PC-3 (cell line): ENCODE data around the gene GLRB. TPM values are rescaled to one million over a fixed set of nuclear protein-coding genes. Genes with fewer than 3 reads are reported as not detected.

Source experiments
- ATAC-seq: fragments of 200-7000 bp; cut with Tn5 transposase; 2 replicates; pipeline ENCODE4 v1.9.1; 2020; ENCODE audit warnings: mild to moderate bottlenecking, moderate library complexity
- BruUV-seq: library from RNA; stranded (reverse); fragments of 400-500 nt; replicated peaks from 2 replicates; lab custom pipeline; 2021; lab: Mats Ljungman, UMichigan
- CTCF ChIA-PET: fragments of 300-600 bp; sonication (Branson Sonifier 250); formaldehyde crosslinking; loops from one replicate; lab custom pipeline; 2022; ENCODE audit warnings: antibody characterized with exemption; lab: Charles Lee
- POLR2A ChIA-PET: fragments of 300-600 bp; sonication (Branson Sonifier 250); formaldehyde crosslinking; loops from one replicate; lab custom pipeline; 2022; ENCODE audit warnings: antibody characterized with exemption; ENCODE audit not compliant: unreplicated experiment; lab: Charles Lee
- DNase-seq: peaks from one replicate; pipeline ENCODE4 v3.0.0-alpha.2; 2015
- H2AFZ ChIP-seq: fragments of 300-600 bp; sonication (generic); 2 replicates; pipeline ENCODE4 v1.6.0; 2016; ENCODE audit warnings: antibody characterized with exemption, low read length
- H3F3A ChIP-seq: fragments of 300-600 bp; sonication (generic); one replicate; pipeline ENCODE4 v1.6.0; 2017; ENCODE audit warnings: antibody characterized with exemption, low read length, control low read depth, mild to moderate bottlenecking; ENCODE audit not compliant: unreplicated experiment
- H3K27ac ChIP-seq: fragments of 300-600 bp; sonication (generic); 2 replicates; pipeline ENCODE4 v1.5.1; 2016; ENCODE audit warnings: mild to moderate bottlenecking, low read length
- H3K27me3 ChIP-seq: fragments of 300-600 bp; sonication (generic); 2 replicates; pipeline ENCODE4 v1.6.1; 2016; ENCODE audit warnings: low read length, mixed read lengths
- H3K36me3 ChIP-seq: fragments of 300-600 bp; sonication (generic); 2 replicates; pipeline ENCODE4 v1.6.1; 2016; ENCODE audit warnings: low read depth, mixed run types, low read length, mixed read lengths
- H3K4me1 ChIP-seq: fragments of 300-600 bp; sonication (generic); 2 replicates; pipeline ENCODE4 v1.5.1; 2016; ENCODE audit warnings: low read length; ENCODE audit not compliant: insufficient read depth
- H3K4me2 ChIP-seq: fragments of 300-600 bp; sonication (generic); 2 replicates; pipeline ENCODE4 v1.6.0; 2016; ENCODE audit warnings: low read length
- H3K4me3 ChIP-seq: fragments of 300-600 bp; sonication (generic); 2 replicates; pipeline ENCODE4 v1.5.1; 2016; ENCODE audit warnings: mild to moderate bottlenecking, low read length, mixed read lengths
- H3K79me2 ChIP-seq: fragments of 300-600 bp; sonication (generic); 2 replicates; pipeline ENCODE4 v1.6.1; 2017; ENCODE audit warnings: low read length, mixed read lengths
- H3K9ac ChIP-seq: fragments of 300-600 bp; sonication (generic); 2 replicates; pipeline ENCODE4 v1.6.0; 2016; ENCODE audit warnings: mild to moderate bottlenecking, low read length
- H3K9me2 ChIP-seq: fragments of 300-600 bp; sonication (generic); replicated peaks from 2 replicates; pipeline ENCODE4 v1.6.1; 2016; ENCODE audit warnings: mixed run types, low read length, mixed read lengths
- H3K9me3 ChIP-seq: fragments of 300-600 bp; sonication (generic); 2 replicates; pipeline ENCODE4 v1.6.1; 2016; ENCODE audit warnings: low read length, mixed read lengths
- H4K20me1 ChIP-seq: fragments of 300-600 bp; sonication (generic); 2 replicates; pipeline ENCODE4 v1.6.1; 2016; ENCODE audit warnings: low read length, mixed read lengths
- EZH2 ChIP-seq: fragments of 300-600 bp; sonication (generic); IDR thresholded peaks from one replicate; pipeline ENCODE4 v1.6.1; 2017; ENCODE audit warnings: antibody characterized with exemption, mild to moderate bottlenecking, low read length; ENCODE audit not compliant: unreplicated experiment
- EZH2phosphoT487 ChIP-seq: fragments of 300-600 bp; sonication (generic); IDR thresholded peaks from 2 replicates; pipeline ENCODE4 v1.6.1; 2018; ENCODE audit warnings: mild to moderate bottlenecking, antibody characterized with exemption, low read length, borderline replicate concordance
- intact Hi-C: fragments of 100-400 bp; cut with micrococcal nuclease; formaldehyde crosslinking; loops from 2 replicates; pipeline ENCODE4 v1.9.0; 2023
- total RNA-seq: library from RNA; depleted of rRNA; stranded (reverse); fragments of >200 nt; gene quantifications from 2 replicates; pipeline ENCODE4 v1.2.3, GENCODE V29; 2014
- TF ChIP-seq, protein P1 (sequence below): fragments of 300-600 bp; sonication (generic); conservative IDR thresholded peaks from 2 replicates; pipeline ENCODE4 v1.5.1; 2017; ENCODE audit warnings: antibody characterized with exemption, low read depth, mild to moderate bottlenecking, low read length

The GLRB gene
- total RNA-seq, 1 experiment from 2014 or later = 4.1 TPM

DNA sequence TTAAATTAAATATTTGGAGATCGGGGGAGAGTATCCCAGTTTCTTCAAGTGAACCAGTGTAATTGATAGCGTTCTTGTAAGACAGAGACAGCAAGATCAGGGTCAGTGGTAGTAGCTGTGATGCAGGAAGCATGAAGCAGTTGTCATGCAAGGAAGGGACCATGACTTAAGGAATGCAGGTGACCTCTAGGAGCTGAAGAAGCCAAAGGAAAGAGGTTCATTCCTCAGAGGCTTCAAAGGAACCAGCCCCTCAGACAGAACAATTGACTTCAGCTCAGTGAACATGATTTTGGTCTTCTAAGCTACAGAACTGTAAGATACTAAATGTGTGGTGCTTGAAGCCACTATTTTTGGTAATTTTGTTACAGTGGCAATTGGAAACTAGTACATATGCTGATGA is 51.6 kb downstream of the GLRB start:
- Histone ChIP-seq H2AFZ (no peak overlapping the region), H3K9me2 (no peaks in the 10 kb centered on the region), H3K9me3 (no peaks in the 10 kb centered on the region), H3F3A (no peaks in the 10 kb centered on the region), H3K27ac (no peak overlapping the region), H3K4me3 (no peak overlapping the region), H3K4me2 (no peak overlapping the region), H3K27me3 (no peaks in the 10 kb centered on the region), H4K20me1 (no peaks in the 10 kb centered on the region), H3K36me3 (no peaks in the 10 kb centered on the region), H3K79me2 (no peaks in the 10 kb centered on the region), H3K9ac (no peak overlapping the region), H3K4me1 (no peaks in the 10 kb centered on the region)
- no TSS peak for BruUV-seq
- ATAC-seq (no peak), DNase-seq (no peak)
- TF ChIP-seq, protein P1, sequence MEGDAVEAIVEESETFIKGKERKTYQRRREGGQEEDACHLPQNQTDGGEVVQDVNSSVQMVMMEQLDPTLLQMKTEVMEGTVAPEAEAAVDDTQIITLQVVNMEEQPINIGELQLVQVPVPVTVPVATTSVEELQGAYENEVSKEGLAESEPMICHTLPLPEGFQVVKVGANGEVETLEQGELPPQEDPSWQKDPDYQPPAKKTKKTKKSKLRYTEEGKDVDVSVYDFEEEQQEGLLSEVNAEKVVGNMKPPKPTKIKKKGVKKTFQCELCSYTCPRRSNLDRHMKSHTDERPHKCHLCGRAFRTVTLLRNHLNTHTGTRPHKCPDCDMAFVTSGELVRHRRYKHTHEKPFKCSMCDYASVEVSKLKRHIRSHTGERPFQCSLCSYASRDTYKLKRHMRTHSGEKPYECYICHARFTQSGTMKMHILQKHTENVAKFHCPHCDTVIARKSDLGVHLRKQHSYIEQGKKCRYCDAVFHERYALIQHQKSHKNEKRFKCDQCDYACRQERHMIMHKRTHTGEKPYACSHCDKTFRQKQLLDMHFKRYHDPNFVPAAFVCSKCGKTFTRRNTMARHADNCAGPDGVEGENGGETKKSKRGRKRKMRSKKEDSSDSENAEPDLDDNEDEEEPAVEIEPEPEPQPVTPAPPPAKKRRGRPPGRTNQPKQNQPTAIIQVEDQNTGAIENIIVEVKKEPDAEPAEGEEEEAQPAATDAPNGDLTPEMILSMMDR = no peak
- TF ChIP-seq EZH2phosphoT487 (no peak), EZH2 (no peak)
- ChIA-PET POLR2A (no interaction called here), CTCF (no interaction called here)
- intact Hi-C loops = loop anchor here (5.0 kb wide), 1 partner anchor 145 kb away; no protein-coding TSS in a partner anchor

DNA sequence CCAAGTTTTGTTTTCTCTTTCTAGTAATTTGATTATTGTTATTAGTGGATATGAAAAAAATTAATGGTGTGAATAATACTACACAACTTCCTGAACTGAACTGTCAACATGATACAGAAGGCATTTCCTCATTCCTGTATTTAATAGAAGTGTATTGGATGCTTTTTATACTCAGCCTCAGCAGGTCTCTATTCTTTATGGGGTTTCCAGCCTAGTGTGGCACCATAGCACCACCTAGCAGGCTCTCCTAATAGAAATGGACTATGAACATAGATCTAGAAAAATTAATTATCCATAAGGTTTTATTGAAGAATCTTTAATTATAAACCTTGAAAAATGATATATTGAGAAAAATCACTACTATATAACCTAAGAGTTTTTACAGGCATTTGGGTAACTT is 52.4 kb downstream of the GLRB start:
- no peaks in the 10 kb centered on the region for H3K4me1 ChIP-seq
- TF ChIP-seq, protein P1 = peak; percentile 67
- TF ChIP-seq EZH2 = no peak
- no peak overlapping the region for H2AFZ ChIP-seq
- no peaks in the 10 kb centered on the region for H3K79me2 ChIP-seq
- H3K9me2 ChIP-seq = no peaks in the 10 kb centered on the region
- no peak overlapping the region for H3K4me2 ChIP-seq
- no peaks in the 10 kb centered on the region for H3K9me3 ChIP-seq
- intact Hi-C loops = loop anchor here (1.0 to 5.0 kb wide), 2 partner anchors 146 to 653 kb away; no protein-coding TSS in a partner anchor
- CTCF ChIA-PET = no interaction called here
- H3F3A ChIP-seq = no peaks in the 10 kb centered on the region
- no peak overlapping the region for H3K27ac ChIP-seq
- no peaks in the 10 kb centered on the region for H4K20me1 ChIP-seq
- no peak overlapping the region for H3K9ac ChIP-seq
- ATAC-seq (peak; percentile 70), DNase-seq (peak; percentile 50)
- POLR2A ChIA-PET = no interaction called here
- no peak overlapping the region for H3K4me3 ChIP-seq
- no peaks in the 10 kb centered on the region for H3K27me3 ChIP-seq
- BruUV-seq = no TSS peak
- H3K36me3 ChIP-seq = no peaks in the 10 kb centered on the region

DNA sequence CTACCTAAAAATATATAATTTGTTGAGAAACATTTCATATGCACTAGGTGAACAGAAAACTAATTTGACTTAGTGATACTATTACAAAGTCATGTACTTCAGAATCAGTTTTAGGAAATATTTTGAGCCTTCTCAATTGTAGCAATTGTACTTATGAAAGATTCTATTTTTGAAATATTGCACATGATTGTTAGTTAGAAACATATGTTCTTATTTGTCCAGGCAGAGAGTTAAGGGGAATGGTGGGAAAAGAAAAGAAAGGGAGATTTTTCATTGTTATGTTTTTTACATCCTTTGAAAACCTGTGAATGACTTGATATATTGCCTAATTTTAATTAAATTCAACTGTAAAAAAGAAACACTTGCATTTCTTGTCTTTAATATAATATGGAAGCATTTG is 66.0 kb downstream of the GLRB start:
- DNase-seq (no peak), ATAC-seq (no peak)
- Histone ChIP-seq H3K9ac (no peak overlapping the region), H2AFZ (no peak overlapping the region), H3K4me3 (no peak overlapping the region), H4K20me1 (no peaks in the 10 kb centered on the region), H3F3A (no peaks in the 10 kb centered on the region), H3K79me2 (no peaks in the 10 kb centered on the region), H3K27me3 (no peaks in the 10 kb centered on the region), H3K36me3 (no peaks in the 10 kb centered on the region), H3K9me3 (no peaks in the 10 kb centered on the region), H3K4me1 (no peaks in the 10 kb centered on the region), H3K4me2 (no peak overlapping the region), H3K27ac (no peak overlapping the region), H3K9me2 (no peaks in the 10 kb centered on the region)
- no peak for TF ChIP-seq EZH2
- TF ChIP-seq, protein P1 = no peak
- no peak for TF ChIP-seq EZH2phosphoT487
- POLR2A ChIA-PET = no interaction called here
- intact Hi-C loops = no loop called here
- CTCF ChIA-PET = no interaction called here
- BruUV-seq = no TSS peak
